GM18511 (cell line): Measurements from ENCODE around the gene GRAMD1C.
A peak's percentile ranks its signal among the peaks of the same experiment; 100 is the strongest.

Experiments used
- ATAC-seq: cut with Tn5 transposase; IDR thresholded peaks from one replicate; pipeline ENCODE4 v1.9.1; 2021; ENCODE audit warnings: mild to moderate bottlenecking, moderate library complexity; ENCODE audit not compliant: unreplicated experiment

Gene GRAMD1C

GRCh38 chr3:113948015-113948917 lies 109.7 kb downstream of the GRAMD1C start:
- ATAC-seq: peak; percentile 65

GRCh38 chr3:113952921-113953320 lies 114.3 kb downstream of the GRAMD1C start:
- no peak for ATAC-seq

GRCh38 chr3:113953677-113954076 lies 115.1 kb downstream of the GRAMD1C start:
- no peak for ATAC-seq

- no peak for ATAC-seq
Observed at GRCh38 chr3:113954091-113954685, 115.6 kb downstream of the GRAMD1C start.

GRCh38 chr3:113963879-113964278 lies 125.3 kb downstream of the GRAMD1C start:
- ATAC-seq: no peak

GRCh38 chr3:113966172-113966571 lies 127.6 kb downstream of the GRAMD1C start:
- ATAC-seq: no peak

- ATAC-seq: no peak
Observed at GRCh38 chr3:113968986-113969385, 130.4 kb downstream of the GRAMD1C start.

GRCh38 chr3:113977822-113978221 lies 139.2 kb downstream of the GRAMD1C start:
- ATAC-seq: no peak

- ATAC-seq: no peak
Observed at GRCh38 chr3:113979916-113980315, 141.3 kb downstream of the GRAMD1C start.

GRCh38 chr3:113981803-113982202 lies 143.2 kb downstream of the GRAMD1C start:
- ATAC-seq: no peak

- no peak for ATAC-seq
Observed at GRCh38 chr3:113983544-113983943, 145.0 kb downstream of the GRAMD1C start.

GRCh38 chr3:113985541-113985940 lies 147.0 kb downstream of the GRAMD1C start:
- peak; percentile 87 for ATAC-seq
